Activated CD4-positive, alpha-beta T cell treated with anti-CD3 and anti-CD28 coated beads, Interleukin-2, amount 50 U/mL, for 48 hours (primary cell): Measurements from ENCODE around the gene CRACR2B.

Source experiments
- DNase-seq, 2 experiments: peaks; one replicate each; pipeline ENCODE4 v3.0.0-alpha.2; 2020

CRACR2B gene

GRCh38 chr11:839875-840617, 12.3 kb downstream of the CRACR2B start:
- no peak for DNase-seq

GRCh38 chr11:841981-842369, 14.3 kb downstream of the CRACR2B start:
- DNase-seq = no peak

- DNase-seq = peak; percentile 88 to 91
Observed at GRCh38 chr11:842370-843002, 14.8 kb downstream of the CRACR2B start, which contains the start of the genes POLR2L and TSPAN4. TSS of gene POLR2L (minus strand) at chr11:842529. CDS start at chr11:842508, 21 bp downstream. TSS of gene TSPAN4 (plus strand) at chr11:842852. CDS start at chr11:850305, 7,453 bp downstream.

- no peak for DNase-seq
Observed at GRCh38 chr11:843086-843734, 15.5 kb downstream of the CRACR2B start.

- DNase-seq = no peak
Observed at GRCh38 chr11:843818-844692, 16.3 kb downstream of the CRACR2B start.

- DNase-seq = no peak
Observed at GRCh38 chr11:844693-845644, 17.2 kb downstream of the CRACR2B start.

- no peak for DNase-seq
Observed at GRCh38 chr11:845872-846495, 18.3 kb downstream of the CRACR2B start.

GRCh38 chr11:846496-847098, 18.9 kb downstream of the CRACR2B start:
- no peak for DNase-seq

- DNase-seq = no peak
Observed at GRCh38 chr11:847876-848275, 20.2 kb downstream of the CRACR2B start.

- DNase-seq = peak; percentile 70 to 75
Observed at GRCh38 chr11:848380-848931, 20.7 kb downstream of the CRACR2B start.

- peak in 1 of 2 experiments; percentile 55 for DNase-seq
Observed at GRCh38 chr11:849104-849824, 21.5 kb downstream of the CRACR2B start.

- DNase-seq = no peak
Observed at GRCh38 chr11:849951-850774, 22.4 kb downstream of the CRACR2B start.

GRCh38 chr11:850775-851763, 23.4 kb downstream of the CRACR2B start:
- no peak for DNase-seq

- no peak for DNase-seq
Observed at GRCh38 chr11:852762-853161, 25.0 kb downstream of the CRACR2B start.

- no peak for DNase-seq
Observed at GRCh38 chr11:853682-854448, 26.1 kb downstream of the CRACR2B start.

GRCh38 chr11:854601-855329, 27.0 kb downstream of the CRACR2B start:
- DNase-seq = no peak
